ENCODE measurements around the gene OR8K3.

DNA sequence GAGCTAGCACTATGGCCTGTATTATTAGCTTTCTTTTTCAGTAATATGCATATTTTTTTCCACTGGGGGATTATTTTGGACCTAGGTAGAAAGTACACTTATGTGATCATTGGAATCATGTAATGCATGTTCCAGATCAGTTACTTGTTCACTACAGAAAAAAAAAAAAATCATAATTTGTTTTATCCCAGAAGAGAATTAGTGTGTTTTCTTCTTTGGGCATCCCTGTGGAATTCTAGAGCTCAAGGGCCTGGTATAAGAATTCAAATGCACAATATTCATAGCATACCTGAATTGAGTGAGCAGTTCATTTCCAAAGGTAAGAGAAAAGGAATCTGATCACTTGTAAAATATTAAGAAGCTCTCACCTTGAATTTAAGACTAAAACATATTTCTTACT, 41.1 kb upstream of the OR8K3 start, which contains the start of gene OR5T1:
- TF ChIP-seq CTCF (IDR thresholded peaks at IDR 0.05) (no peak), SMC3 (IDR thresholded peaks at IDR 0.05) (no peak)
- TF ChIP-seq, protein P1, sequence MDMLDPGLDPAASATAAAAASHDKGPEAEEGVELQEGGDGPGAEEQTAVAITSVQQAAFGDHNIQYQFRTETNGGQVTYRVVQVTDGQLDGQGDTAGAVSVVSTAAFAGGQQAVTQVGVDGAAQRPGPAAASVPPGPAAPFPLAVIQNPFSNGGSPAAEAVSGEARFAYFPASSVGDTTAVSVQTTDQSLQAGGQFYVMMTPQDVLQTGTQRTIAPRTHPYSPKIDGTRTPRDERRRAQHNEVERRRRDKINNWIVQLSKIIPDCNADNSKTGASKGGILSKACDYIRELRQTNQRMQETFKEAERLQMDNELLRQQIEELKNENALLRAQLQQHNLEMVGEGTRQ (IDR thresholded peaks at IDR 0.05): no peak
